ENCODE results near the gene COL26A1.

DNA sequence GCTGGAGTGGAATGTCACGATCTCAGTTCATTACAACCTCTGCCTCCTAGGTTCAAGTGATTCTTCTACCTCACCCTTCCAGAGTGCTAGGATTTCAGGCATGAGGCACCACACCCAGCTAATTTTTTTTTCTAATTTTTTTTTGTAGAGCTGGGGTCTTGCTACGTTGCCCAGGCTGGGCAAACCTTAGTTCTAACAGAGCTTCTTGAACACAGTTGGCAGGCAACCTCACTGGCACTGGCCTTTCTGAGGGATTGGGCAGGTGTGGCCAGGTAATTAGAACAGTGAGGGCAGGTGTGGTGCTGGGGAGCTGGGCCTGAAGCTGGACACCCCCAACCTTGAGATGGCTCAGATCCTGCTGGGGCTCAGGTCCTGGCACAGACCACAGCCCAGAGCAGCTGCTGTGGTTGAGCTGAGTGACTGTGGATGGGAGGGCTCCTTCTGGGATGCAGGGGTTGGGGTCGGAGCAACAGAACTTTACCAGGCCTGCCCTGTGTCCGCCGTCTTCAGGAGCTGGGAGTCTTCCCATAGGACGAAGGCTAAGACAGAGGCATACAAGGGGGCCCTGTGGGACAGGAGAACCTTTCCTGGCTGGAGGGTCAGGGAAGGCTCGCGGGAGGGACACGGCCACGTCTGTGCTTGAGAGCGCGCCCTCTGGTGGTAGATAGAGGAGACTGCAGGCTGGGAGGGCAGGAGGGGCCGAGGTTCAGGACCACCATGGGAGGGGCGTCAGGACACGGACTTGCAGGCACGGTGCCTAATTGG, 48.2 kb downstream of the COL26A1 start:
- TF ChIP-seq, protein P1, sequence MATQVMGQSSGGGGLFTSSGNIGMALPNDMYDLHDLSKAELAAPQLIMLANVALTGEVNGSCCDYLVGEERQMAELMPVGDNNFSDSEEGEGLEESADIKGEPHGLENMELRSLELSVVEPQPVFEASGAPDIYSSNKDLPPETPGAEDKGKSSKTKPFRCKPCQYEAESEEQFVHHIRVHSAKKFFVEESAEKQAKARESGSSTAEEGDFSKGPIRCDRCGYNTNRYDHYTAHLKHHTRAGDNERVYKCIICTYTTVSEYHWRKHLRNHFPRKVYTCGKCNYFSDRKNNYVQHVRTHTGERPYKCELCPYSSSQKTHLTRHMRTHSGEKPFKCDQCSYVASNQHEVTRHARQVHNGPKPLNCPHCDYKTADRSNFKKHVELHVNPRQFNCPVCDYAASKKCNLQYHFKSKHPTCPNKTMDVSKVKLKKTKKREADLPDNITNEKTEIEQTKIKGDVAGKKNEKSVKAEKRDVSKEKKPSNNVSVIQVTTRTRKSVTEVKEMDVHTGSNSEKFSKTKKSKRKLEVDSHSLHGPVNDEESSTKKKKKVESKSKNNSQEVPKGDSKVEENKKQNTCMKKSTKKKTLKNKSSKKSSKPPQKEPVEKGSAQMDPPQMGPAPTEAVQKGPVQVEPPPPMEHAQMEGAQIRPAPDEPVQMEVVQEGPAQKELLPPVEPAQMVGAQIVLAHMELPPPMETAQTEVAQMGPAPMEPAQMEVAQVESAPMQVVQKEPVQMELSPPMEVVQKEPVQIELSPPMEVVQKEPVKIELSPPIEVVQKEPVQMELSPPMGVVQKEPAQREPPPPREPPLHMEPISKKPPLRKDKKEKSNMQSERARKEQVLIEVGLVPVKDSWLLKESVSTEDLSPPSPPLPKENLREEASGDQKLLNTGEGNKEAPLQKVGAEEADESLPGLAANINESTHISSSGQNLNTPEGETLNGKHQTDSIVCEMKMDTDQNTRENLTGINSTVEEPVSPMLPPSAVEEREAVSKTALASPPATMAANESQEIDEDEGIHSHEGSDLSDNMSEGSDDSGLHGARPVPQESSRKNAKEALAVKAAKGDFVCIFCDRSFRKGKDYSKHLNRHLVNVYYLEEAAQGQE (IDR thresholded peaks at IDR 0.05; ENCODE audit: insufficient read depth in 1 of 2, low read depth in 2 of 2, low read length in 2 of 2), result no peak
- TF ChIP-seq SIN3A (IDR thresholded peaks at IDR 0.05; ENCODE audit: borderline replicate concordance, insufficient read depth, low read length), result no peak
- no peak for TF ChIP-seq POLR2AphosphoS5 (IDR thresholded peaks at IDR 0.05; ENCODE audit: low read depth, low read length)
- TF ChIP-seq TAF1 (IDR thresholded peaks at IDR 0.05; ENCODE audit: borderline replicate concordance, insufficient read depth, low read length), result no peak

All from PFSK-1 (cell line).